Vagina (tissue), 2 donors: ENCODE measurements around the gene PGLYRP3.

Source experiments
- POLR2A ChIP-seq, 2 donors: fragments of 450-650 bp; IDR thresholded peaks; one replicate each; pipeline ENCODE4 v1.6.1; 2017; ENCODE audit warnings: antibody characterized with exemption in 2 of 2, mild to moderate bottlenecking in 2 of 2, moderate library complexity in 2 of 2
- TF ChIP-seq, protein P1 (sequence below), 3 experiments: fragments of 450-650 bp in 2 of 3; fragments of 200-600 bp in 1 of 3; sonication (generic) in 1 of 3; IDR thresholded peaks; one replicate each; pipeline ENCODE4 v1.5.1; 2017 to 2019; ENCODE audit warnings: antibody characterized with exemption in 3 of 3, mild to moderate bottlenecking in 2 of 3, moderate library complexity in 2 of 3

DNA sequence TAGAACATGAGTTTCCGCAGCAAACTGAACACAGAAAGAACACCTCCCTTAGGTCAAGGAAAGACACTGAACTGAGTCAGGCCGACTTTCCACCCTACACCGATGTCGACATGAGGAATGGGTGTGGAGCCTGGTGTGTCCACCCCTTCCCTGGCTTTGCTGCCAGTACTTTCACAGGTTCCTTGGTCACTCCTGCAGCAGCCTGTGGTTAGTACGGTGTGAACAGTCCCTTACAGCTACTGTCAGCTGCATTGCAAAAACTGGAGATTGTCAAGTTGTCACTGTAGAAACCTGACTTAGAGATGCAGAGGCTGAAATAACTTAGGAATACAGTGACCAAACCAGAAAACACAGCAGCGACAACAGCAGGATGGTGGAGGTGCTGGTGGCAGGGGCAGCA lies 7.1 kb downstream of the PGLYRP3 start:
- TF ChIP-seq POLR2A (IDR thresholded peaks at IDR 0.05): no peak
- TF ChIP-seq, protein P1, sequence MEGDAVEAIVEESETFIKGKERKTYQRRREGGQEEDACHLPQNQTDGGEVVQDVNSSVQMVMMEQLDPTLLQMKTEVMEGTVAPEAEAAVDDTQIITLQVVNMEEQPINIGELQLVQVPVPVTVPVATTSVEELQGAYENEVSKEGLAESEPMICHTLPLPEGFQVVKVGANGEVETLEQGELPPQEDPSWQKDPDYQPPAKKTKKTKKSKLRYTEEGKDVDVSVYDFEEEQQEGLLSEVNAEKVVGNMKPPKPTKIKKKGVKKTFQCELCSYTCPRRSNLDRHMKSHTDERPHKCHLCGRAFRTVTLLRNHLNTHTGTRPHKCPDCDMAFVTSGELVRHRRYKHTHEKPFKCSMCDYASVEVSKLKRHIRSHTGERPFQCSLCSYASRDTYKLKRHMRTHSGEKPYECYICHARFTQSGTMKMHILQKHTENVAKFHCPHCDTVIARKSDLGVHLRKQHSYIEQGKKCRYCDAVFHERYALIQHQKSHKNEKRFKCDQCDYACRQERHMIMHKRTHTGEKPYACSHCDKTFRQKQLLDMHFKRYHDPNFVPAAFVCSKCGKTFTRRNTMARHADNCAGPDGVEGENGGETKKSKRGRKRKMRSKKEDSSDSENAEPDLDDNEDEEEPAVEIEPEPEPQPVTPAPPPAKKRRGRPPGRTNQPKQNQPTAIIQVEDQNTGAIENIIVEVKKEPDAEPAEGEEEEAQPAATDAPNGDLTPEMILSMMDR (IDR thresholded peaks at IDR 0.05): no peak
